SW 1271 (cell line): ENCODE data around the gene PLCB4.
"Not testable (repeated sequence)": the region's sequence is repeated elsewhere in the genome, so short reads cannot be mapped to it uniquely, and the experiment has no call there.

Experiments used
- DNase-seq, 2 experiments: peaks; one replicate each; lab custom pipeline; 2025; lab: John Stamatoyannopoulos, UW

Gene PLCB4

GRCh38 chr20:9068841-9069663 is at the start of gene PLCB4:
Gene PLCB4, plus strand, starts transcription at chr20:9069087. Its CDS starts 238,728 bp downstream, at chr20:9307815.
- peak in 1 of 2 experiments; percentile 64 for DNase-seq

- DNase-seq: no peak
These were observed 49.1 kb upstream of the PLCB4 start for GRCh38 chr20:9019833-9020232.

GRCh38 chr20:9021216-9021615 is 47.7 kb upstream of the PLCB4 start:
- DNase-seq: no peak

GRCh38 chr20:9021699-9022098 is 47.2 kb upstream of the PLCB4 start:
- peak in 1 of 2 experiments; percentile 28 for DNase-seq

GRCh38 chr20:9022376-9022775 is 46.5 kb upstream of the PLCB4 start:
- DNase-seq: no peak

GRCh38 chr20:9024606-9025005 is 44.3 kb upstream of the PLCB4 start:
- DNase-seq: no peak

- DNase-seq: no peak
These were observed 43.9 kb upstream of the PLCB4 start for GRCh38 chr20:9025011-9025410.

- no peak for DNase-seq
These were observed 43.2 kb upstream of the PLCB4 start for GRCh38 chr20:9025643-9026042.

- no peak for DNase-seq
These were observed 41.3 kb upstream of the PLCB4 start for GRCh38 chr20:9027626-9028025.

- DNase-seq: no peak
These were observed 40.5 kb upstream of the PLCB4 start for GRCh38 chr20:9028419-9028818.

GRCh38 chr20:9031991-9032390 is 36.9 kb upstream of the PLCB4 start:
- no peak for DNase-seq

GRCh38 chr20:9032758-9033157 is 36.1 kb upstream of the PLCB4 start:
- DNase-seq: no peak

GRCh38 chr20:9035126-9035525 is 33.8 kb upstream of the PLCB4 start:
- peak in 1 of 2 experiments; percentile 67 for DNase-seq

GRCh38 chr20:9036593-9036992 is 32.3 kb upstream of the PLCB4 start:
- DNase-seq: no peak

GRCh38 chr20:9038791-9039535 is 29.9 kb upstream of the PLCB4 start:
- no peak for DNase-seq

GRCh38 chr20:9040863-9041524 is 27.9 kb upstream of the PLCB4 start:
- no peak for DNase-seq

- no peak for DNase-seq
These were observed 25.5 kb upstream of the PLCB4 start for GRCh38 chr20:9043364-9043763.

- DNase-seq: not testable (repeated sequence)
These were observed 21.0 kb upstream of the PLCB4 start for GRCh38 chr20:9047928-9048327.

GRCh38 chr20:9051508-9051907 is 17.4 kb upstream of the PLCB4 start:
- peak; percentile 98 for DNase-seq

- DNase-seq: no peak
These were observed 16.8 kb upstream of the PLCB4 start for GRCh38 chr20:9052136-9052535.

- DNase-seq: no peak
These were observed 15.8 kb upstream of the PLCB4 start for GRCh38 chr20:9053108-9053507.

- no peak for DNase-seq
These were observed 14.7 kb upstream of the PLCB4 start for GRCh38 chr20:9054176-9054575.

- DNase-seq: peak in 1 of 2 experiments; percentile 42
These were observed 9.0 kb upstream of the PLCB4 start for GRCh38 chr20:9059931-9060330.
